ENCODE measurements around the gene TRA2A. TPM values are rescaled to one million over a fixed set of nuclear protein-coding genes. Genes with fewer than 3 reads are reported as not detected.

The TRA2A gene
- total and polyA plus RNA-seq, 9 of the 15 experiments (the other 6 are each of a cell fraction or from before 2014, with no cell fraction given): 22.7 to 210 (median 73.9) TPM

DNA sequence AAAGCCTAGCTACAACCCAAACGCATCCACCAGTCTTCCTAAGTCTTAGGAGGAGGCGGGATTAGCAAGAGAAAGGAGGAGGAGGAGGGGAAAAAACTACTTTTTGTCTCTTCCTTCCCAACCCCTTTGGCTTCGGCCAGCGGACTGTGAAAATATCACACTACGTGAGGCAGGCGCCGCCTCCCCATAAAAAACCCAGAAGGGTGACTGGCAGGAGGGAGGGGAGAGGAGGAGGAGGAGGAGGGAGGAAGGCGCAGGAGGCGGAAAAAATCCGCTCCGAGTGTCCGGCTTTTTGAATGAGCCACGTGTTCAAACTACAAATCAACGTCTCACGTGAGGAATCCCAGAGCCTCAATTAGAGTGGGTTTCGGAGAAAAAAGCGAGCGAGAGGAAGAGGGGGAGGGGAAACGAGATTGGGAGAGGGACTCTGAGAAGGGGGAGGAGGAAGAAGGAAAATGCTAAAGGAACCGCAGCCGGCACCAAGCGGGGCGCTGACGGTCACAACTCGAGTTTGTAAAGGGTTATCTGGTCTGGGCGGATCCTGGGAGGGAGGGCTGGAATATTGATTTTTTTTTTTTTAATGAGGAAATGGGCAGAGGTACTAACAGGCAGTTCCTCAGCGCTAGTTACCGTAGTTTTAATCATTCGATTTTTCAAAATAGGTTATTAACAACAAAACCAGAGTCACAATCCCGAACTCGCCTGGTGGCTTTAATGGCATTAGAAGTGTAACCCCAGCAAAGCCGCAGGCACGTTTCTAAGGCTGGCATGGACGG is 61.3 kb downstream of the TRA2A start, which contains the start of gene IGF2BP3 (continued):
- TF ChIP-seq TAF1 (IDR thresholded peaks at IDR 0.05; ENCODE audit: control insufficient read depth, extremely low read depth, insufficient read depth, low read length, severe bottlenecking): peak; percentile 82
- TF ChIP-seq, protein P1, sequence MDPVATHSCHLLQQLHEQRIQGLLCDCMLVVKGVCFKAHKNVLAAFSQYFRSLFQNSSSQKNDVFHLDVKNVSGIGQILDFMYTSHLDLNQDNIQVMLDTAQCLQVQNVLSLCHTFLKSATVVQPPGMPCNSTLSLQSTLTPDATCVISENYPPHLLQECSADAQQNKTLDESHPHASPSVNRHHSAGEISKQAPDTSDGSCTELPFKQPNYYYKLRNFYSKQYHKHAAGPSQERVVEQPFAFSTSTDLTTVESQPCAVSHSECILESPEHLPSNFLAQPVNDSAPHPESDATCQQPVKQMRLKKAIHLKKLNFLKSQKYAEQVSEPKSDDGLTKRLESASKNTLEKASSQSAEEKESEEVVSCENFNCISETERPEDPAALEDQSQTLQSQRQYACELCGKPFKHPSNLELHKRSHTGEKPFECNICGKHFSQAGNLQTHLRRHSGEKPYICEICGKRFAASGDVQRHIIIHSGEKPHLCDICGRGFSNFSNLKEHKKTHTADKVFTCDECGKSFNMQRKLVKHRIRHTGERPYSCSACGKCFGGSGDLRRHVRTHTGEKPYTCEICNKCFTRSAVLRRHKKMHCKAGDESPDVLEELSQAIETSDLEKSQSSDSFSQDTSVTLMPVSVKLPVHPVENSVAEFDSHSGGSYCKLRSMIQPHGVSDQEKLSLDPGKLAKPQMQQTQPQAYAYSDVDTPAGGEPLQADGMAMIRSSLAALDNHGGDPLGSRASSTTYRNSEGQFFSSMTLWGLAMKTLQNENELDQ (CRISPR knock-in tag; IDR thresholded peaks at IDR 0.05; ENCODE audit: borderline replicate concordance): no peak
- TF ChIP-seq, protein P2, sequence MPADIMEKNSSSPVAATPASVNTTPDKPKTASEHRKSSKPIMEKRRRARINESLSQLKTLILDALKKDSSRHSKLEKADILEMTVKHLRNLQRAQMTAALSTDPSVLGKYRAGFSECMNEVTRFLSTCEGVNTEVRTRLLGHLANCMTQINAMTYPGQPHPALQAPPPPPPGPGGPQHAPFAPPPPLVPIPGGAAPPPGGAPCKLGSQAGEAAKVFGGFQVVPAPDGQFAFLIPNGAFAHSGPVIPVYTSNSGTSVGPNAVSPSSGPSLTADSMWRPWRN (IDR thresholded peaks at IDR 0.05; ENCODE audit: low read depth): peak; percentile 92
- no peak for TF ChIP-seq ZNF583 (CRISPR knock-in tag; IDR thresholded peaks at IDR 0.05)
- no peak for TF ChIP-seq HEY1 (CRISPR knock-in tag; IDR thresholded peaks at IDR 0.05; ENCODE audit: borderline replicate concordance)
- TF ChIP-seq ZNF282 (CRISPR knock-in tag; IDR thresholded peaks at IDR 0.05): no peak
- no peak for TF ChIP-seq ZNF354B (CRISPR knock-in tag; IDR thresholded peaks at IDR 0.05)
- TF ChIP-seq ZNF830 (CRISPR knock-in tag; IDR thresholded peaks at IDR 0.05): no peak
- peak; percentile 92 to 100 for TF ChIP-seq HDAC1 (IDR thresholded peaks at IDR 0.05)
- no peak for TF ChIP-seq SIRT6 (IDR thresholded peaks at IDR 0.05; ENCODE audit: low read depth, low read length)
- no peak for TF ChIP-seq ZNF766 (CRISPR knock-in tag; conservative IDR thresholded peaks at IDR 0.05)
- TF ChIP-seq ZNF140 (CRISPR knock-in tag; IDR thresholded peaks at IDR 0.05): no peak
- TF ChIP-seq ZBTB40 (IDR thresholded peaks at IDR 0.05): peak; percentile 65
- no peak for TF ChIP-seq ZBTB40 (CRISPR knock-in tag; IDR thresholded peaks at IDR 0.05)
- no peak for TF ChIP-seq KAT8 (IDR thresholded peaks at IDR 0.05; ENCODE audit: low read depth)
- TF ChIP-seq CHCHD3 (CRISPR knock-in tag; IDR thresholded peaks at IDR 0.05): 0 out of 2 replicates have a peak, but pooled peaks have one; percentile 70
- no peak for TF ChIP-seq ZNF561 (CRISPR knock-in tag; conservative IDR thresholded peaks at IDR 0.05)

All from K562 (cell line).